ENCODE data around the gene TECTA. TPM values are rescaled to one million over a fixed set of nuclear protein-coding genes. Genes with fewer than 3 reads are reported as not detected.
"Not testable (repeated sequence)": the region's sequence is repeated elsewhere in the genome, so short reads cannot be mapped to it uniquely, and the experiment has no call there.

The TECTA gene
- polyA plus RNA-seq, 3 donors from 2014 or later, result 0.03 to 0.26 TPM; not detected in 1

DNA sequence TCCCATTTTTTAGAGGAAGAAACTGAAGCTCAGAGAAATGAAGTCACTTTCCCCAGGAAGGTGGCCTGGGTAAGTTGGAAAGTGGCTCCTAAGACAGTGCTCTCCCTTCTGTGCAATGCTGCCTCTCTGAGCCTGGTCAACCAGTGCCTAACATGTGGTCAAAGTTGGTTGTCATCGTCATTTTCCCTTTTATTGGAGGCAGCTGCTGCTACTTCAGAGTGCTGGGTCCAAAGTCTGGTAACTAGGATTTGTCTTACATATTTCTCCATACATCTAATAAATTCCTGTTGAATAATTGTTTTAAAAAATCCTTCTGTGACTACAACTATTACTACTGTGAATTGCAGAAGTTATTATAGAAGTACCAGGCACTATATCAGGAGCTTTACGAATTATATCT lies 48.1 kb downstream of the TECTA start:
- Mint-ChIP-seq H3K36me3 (no peaks in the 10 kb centered on the region), H3K9me3 (no peaks in the 10 kb centered on the region), H3K4me3 (no peak overlapping the region), H3K27me3 (ENCODE audit: low read depth in 3 of 3) (no peaks in the 10 kb centered on the region), H3K27ac (no peak overlapping the region), H3K4me1 (no peaks in the 10 kb centered on the region)
- no peak for DNase-seq

DNA sequence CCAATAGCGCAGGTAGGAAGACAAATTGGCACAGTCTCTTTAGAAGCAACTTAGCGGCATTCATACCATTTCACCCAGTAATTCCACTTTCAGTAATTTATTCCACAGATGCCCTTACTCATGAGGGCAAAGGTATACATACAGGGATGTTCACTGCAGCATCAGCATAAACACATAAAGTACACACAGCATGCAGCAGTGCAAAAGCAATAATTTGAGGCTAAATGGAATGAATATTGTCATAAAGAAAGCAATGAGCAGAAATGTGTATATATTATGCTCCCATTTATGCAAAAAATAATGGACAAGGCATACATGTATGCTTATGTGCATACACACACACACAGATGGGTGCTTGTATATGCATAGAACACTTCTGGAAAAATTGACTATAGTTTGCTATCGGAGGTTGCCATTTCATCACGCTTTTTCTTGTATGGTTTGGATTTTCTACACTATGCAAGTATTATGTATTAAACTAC lies 50.2 kb downstream of the TECTA start:
- H3K4me1 Mint-ChIP-seq, result no peaks in the 10 kb centered on the region

DNA sequence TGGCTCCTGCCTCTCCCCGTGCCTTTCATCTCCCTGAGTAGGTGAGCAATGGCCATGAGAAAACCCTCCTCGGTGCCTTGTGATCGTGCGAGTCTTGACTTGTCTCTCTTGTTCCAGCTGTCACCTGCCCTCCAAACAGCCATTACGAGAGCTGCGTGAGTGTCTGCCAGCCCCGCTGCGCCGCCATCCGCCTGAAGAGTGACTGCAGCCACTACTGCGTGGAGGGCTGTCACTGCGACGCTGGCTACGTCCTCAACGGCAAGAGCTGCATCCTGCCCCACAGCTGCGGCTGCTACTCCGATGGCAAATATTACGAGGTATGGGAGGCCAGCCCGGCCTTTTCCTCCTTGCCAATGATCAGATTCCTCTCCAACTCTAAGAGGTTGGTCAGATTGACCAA lies 51.7 kb downstream of the TECTA start:
- no peak overlapping the region for H3K27ac Mint-ChIP-seq
- H3K36me3 Mint-ChIP-seq, result peaks cover 0 to 3% (median 0%) of the 10 kb centered on the region in 3 donors
- DNase-seq, result no peak
- no peak overlapping the region for H3K4me3 Mint-ChIP-seq
- H3K9me3 Mint-ChIP-seq, result no peaks in the 10 kb centered on the region
- peaks cover 0 to 2% (median 0%) of the 10 kb centered on the region in 3 donors for H3K27me3 Mint-ChIP-seq (ENCODE audit: low read depth in 3 of 3)
- no peaks in the 10 kb centered on the region for H3K4me1 Mint-ChIP-seq

More for the DNA sequence above, 50.2 kb downstream of the TECTA start:
- H3K9me3 Mint-ChIP-seq, result no peaks in the 10 kb centered on the region
- DNase-seq, result no peak
- H3K4me3 Mint-ChIP-seq, result no peak overlapping the region
- no peak overlapping the region for H3K27ac Mint-ChIP-seq
- no peaks in the 10 kb centered on the region for H3K36me3 Mint-ChIP-seq
- no peaks in the 10 kb centered on the region for H3K27me3 Mint-ChIP-seq (ENCODE audit: low read depth in 3 of 3)

DNA sequence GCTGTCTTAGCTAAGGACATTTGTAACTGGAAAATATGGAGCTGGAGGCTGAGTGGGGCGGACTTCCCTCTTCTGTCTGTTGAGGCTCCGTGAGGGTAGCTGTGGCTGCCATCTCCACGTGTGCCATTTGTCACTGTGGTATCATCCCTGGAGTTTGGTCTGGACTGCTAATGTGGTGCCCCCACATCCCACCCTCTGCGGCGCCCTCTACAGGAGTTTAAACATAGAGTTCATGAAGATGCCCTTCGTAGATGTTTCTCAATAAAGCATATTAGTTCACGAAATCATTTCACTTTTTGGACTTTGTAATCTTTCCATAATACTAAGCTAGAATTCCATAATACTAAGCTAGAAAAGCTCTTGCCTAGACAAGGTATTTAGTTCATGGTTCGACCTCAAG lies 52.4 kb downstream of the TECTA start:
- Mint-ChIP-seq H3K9me3 (no peaks in the 10 kb centered on the region), H3K27me3 (ENCODE audit: low read depth in 3 of 3) (peaks cover 0 to 2% (median 0%) of the 10 kb centered on the region in 3 donors), H3K27ac (no peak overlapping the region), H3K36me3 (peaks cover 0 to 3% (median 0%) of the 10 kb centered on the region in 3 donors), H3K4me1 (no peaks in the 10 kb centered on the region), H3K4me3 (no peak overlapping the region)
- no peak for DNase-seq

DNA sequence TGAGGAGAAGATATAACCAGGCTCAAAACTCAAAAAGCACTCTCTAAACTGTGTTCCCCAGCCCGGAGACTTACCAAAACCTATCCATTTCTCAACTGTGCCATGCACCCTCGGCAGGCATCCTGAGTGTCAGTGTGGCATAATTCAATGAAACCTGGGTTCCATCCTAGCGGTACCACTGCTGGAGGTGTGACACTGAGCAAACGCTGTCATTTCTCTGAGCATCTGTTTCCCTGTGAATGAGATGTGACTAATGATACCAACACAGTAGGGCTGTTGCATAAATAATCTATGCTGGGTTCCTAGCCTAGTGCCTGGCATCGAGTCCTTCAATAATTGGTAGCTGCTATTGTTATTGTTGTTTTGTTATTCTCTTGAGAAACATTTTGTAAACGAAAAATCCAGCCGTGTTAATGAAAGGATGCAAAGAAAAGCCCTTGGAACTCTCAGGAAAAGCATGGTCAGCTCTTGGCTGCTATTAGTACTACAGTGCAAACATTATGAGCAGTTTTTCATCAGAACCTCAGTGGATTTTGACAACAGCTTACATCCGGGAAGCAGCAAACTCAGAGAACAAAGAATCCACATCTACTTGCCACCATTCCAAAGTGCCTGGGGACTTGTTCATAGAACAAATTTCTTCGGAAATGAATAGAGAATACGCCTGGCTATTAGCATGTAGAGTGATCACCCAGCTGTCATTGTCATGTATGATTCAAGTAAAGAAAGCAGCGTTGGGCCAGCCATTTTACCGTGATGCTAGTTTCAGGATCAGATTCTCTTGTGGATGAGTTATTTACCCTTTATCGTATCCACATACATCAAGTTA lies 53.7 kb downstream of the TECTA start:
- H3K27me3 Mint-ChIP-seq (ENCODE audit: low read depth in 3 of 3), result peaks cover 0 to 2% (median 0%) of the 10 kb centered on the region in 3 donors
- no peak for DNase-seq
- H3K36me3 Mint-ChIP-seq, result peaks cover 0 to 3% (median 0%) of the 10 kb centered on the region in 3 donors
- H3K4me1 Mint-ChIP-seq, result no peaks in the 10 kb centered on the region
- H3K4me3 Mint-ChIP-seq, result no peak overlapping the region
- H3K27ac Mint-ChIP-seq, result no peak overlapping the region
- H3K9me3 Mint-ChIP-seq, result no peaks in the 10 kb centered on the region

DNA sequence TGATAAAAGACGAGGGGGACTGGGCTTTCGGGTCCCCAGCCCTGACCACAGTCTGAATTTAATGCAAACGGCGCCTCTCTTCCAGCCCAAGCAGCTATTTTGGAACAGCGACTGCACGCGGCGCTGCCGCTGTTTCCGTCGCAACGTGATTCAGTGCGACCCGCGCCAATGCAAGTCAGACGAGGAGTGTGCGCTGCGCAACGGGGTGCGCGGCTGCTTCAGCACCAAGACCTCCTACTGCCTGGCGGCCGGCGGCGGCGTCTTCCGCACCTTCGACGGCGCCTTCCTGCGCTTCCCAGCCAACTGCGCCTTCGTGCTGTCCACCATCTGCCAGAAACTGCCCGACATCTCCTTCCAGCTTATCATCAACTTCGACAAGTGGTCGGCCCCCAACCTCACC lies 56.7 kb downstream of the TECTA start:
- no peak overlapping the region for H3K4me3 Mint-ChIP-seq
- peaks cover 0 to 2% (median 0%) of the 10 kb centered on the region in 3 donors for H3K27me3 Mint-ChIP-seq (ENCODE audit: low read depth in 3 of 3)
- H3K27ac Mint-ChIP-seq, result no peak overlapping the region
- H3K9me3 Mint-ChIP-seq, result no peaks in the 10 kb centered on the region
- DNase-seq, result no peak
- peaks cover 0 to 3% (median 0%) of the 10 kb centered on the region in 3 donors for H3K36me3 Mint-ChIP-seq
- no peaks in the 10 kb centered on the region for H3K4me1 Mint-ChIP-seq

DNA sequence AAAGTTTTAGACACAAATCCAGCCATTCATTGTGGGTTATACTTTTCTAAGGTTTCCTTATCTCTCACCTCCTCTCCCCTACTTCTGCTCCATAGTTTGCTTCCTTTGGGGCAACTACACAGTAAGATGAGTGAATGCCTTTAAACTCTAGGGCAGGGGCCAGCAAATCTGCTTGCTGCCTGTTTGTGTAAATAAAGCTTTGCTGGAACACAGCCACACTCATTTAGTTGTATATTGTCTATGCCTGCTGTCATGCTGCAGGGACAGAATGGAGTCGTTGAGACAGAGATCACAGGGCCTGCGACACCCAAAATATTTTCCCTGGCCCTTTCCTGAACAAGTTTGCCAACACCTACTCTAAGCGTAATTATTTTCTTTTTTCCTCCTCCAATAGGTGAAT lies 58.7 kb downstream of the TECTA start:
- H3K36me3 Mint-ChIP-seq, result peaks cover 0 to 3% (median 0%) of the 10 kb centered on the region in 3 donors
- peaks cover 0 to 2% (median 0%) of the 10 kb centered on the region in 3 donors for H3K27me3 Mint-ChIP-seq (ENCODE audit: low read depth in 3 of 3)
- no peaks in the 10 kb centered on the region for H3K9me3 Mint-ChIP-seq
- H3K4me3 Mint-ChIP-seq, result no peak overlapping the region
- no peak overlapping the region for H3K27ac Mint-ChIP-seq
- H3K4me1 Mint-ChIP-seq, result no peaks in the 10 kb centered on the region
- DNase-seq, result no peak

DNA sequence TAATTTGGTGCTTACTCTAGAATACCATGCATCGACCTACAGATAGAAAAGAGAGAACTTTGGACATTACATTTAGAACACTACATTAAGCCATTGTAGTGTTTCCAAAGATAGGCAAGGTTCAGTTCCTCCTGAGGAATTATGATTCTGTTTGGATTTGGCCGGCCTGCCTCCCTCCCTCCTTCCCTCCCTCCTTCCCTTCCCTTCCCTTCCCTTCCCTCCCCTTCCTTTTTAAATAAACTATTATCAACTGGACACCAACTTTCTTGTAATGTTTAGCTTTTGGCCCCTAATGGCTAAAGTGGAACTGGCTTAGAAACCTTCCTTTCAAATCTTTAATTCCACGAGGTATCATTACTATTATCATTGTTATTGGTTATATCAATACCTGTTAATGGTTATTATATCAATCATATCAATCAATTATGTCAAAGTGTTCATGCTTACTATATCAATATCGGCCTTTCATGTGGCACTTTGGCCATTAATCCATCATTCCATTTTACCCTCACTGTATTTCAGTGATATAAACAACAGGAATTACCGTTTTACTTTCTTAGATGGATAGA lies 60.4 kb downstream of the TECTA start:
- Mint-ChIP-seq H3K4me1 (no peaks in the 10 kb centered on the region), H3K36me3 (peaks cover 0 to 3% (median 0%) of the 10 kb centered on the region in 3 donors), H3K4me3 (no peak overlapping the region), H3K9me3 (no peaks in the 10 kb centered on the region), H3K27me3 (ENCODE audit: low read depth in 3 of 3) (peaks cover 0 to 2% (median 0%) of the 10 kb centered on the region in 3 donors), H3K27ac (no peak overlapping the region)
- DNase-seq, result no peak

DNA sequence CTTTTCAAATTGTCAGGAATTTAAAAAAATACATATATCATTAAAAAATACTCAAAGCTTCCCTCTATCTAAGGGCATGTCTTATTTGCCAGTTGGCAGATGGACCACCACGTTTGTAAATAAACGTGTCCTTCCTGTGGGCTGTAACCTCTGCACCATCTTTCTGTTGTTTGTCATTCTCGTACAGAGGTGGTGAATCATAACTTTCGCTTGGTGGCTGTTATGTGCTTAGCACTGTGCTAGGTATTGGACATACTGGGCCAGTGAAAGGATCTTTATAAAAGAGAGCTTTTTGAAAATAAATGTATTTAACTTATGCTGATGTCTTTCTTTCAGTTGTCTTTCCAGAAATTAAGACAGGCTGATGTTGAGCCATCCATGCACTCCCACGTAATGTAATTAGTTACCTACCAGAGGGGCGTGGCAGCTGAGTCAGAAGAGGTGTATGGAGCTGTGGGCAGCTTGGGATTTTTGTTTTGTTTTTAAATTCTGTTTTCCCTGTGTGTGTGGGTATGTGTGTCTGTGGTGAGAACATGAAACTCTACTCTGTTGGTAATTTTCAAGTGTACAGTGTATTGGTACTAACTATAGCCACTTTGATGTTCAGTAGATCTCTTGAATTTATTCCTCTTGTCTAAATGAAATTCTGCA lies 62.7 kb downstream of the TECTA start:
- Mint-ChIP-seq H3K27me3 (ENCODE audit: low read depth in 3 of 3) (no peaks in the 10 kb centered on the region), H3K4me3 (no peak overlapping the region), H3K4me1 (no peaks in the 10 kb centered on the region), H3K9me3 (no peaks in the 10 kb centered on the region), H3K36me3 (no peaks in the 10 kb centered on the region), H3K27ac (no peak overlapping the region)
- no peak for DNase-seq

DNA sequence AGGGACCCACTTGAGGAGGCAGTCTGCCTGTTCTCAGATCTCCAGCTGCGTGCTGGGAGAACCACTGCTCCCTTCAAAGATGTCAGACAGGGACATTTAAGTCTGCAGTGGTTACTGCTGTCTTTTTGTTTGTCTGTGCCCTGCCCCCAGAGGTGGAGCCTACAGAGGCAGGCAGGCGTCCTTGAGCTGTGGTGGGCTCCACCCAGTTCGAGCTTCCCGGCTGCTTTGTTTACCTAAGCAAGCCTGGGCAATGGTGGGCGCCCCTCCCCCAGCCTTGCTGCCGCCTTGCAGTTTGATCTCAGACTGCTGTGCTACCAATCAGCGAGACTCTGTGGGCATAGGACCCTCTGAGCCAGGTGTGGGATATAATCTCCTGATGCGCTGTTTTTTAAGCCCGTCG lies 76.6 kb downstream of the TECTA start:
- H3K27ac Mint-ChIP-seq, H3K4me3 Mint-ChIP-seq, DNase-seq, H3K4me1 Mint-ChIP-seq: not testable (repeated sequence)
- peaks cover 10 to 21% (median 14%) of the 10 kb centered on the region in 3 donors for H3K36me3 Mint-ChIP-seq
- peaks cover 4 to 10% (median 4%) of the 10 kb centered on the region in 3 donors for H3K27me3 Mint-ChIP-seq (ENCODE audit: low read depth in 3 of 3)
- H3K9me3 Mint-ChIP-seq, result peaks cover 11 to 43% (median 23%) of the 10 kb centered on the region in 6 donors

DNA sequence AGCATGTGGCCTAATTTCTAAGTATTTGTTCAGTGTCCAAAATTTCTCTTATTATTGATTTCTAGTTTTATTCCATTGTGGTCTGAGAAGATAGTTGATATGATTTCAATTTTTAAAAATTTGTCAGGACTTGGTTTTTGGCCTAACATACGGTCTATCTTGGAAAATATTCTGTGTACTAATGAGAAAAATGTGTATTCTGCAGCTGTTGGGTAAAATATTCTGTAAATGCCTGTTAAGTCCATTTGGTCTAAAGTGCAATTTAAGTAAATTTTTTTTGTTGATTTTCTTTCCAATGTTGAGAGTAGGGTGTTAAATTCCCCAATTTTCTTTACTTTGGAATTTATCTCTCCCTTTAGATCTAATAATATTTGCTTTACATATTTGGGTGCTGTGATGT lies 78.3 kb downstream of the TECTA start:
- Mint-ChIP-seq H3K36me3 (peaks cover 10 to 21% (median 18%) of the 10 kb centered on the region in 3 donors), H3K27ac (no peak overlapping the region), H3K27me3 (ENCODE audit: low read depth in 3 of 3) (peaks cover 4 to 14% (median 6%) of the 10 kb centered on the region in 3 donors), H3K4me1 (no peaks in the 10 kb centered on the region), H3K9me3 (peaks cover 11 to 43% (median 23%) of the 10 kb centered on the region in 6 donors), H3K4me3 (no peak overlapping the region)
- DNase-seq, result no peak

DNA sequence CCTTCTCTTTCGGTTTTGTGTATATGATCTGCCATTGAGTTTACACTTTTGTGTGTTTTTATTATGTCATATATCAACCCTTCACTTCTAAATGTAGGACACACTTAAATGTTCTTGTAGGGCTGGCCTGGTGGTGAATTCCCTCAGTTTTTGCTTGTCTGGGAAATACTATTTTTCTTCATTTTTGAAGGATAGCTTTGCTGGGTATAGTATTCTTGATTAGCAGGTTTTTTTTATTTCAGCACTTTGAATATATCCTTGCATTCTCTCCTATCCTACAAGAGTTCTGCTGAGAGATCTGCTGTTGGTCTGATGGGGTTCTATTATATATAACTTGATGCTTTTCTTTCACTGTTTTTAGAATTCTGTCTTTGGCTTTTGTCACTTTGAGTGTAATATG lies 79.1 kb downstream of the TECTA start:
- H3K27ac Mint-ChIP-seq, result no peak overlapping the region
- peaks cover 12 to 43% (median 21%) of the 10 kb centered on the region in 6 donors for H3K9me3 Mint-ChIP-seq
- peaks cover 10 to 21% (median 18%) of the 10 kb centered on the region in 3 donors for H3K36me3 Mint-ChIP-seq
- DNase-seq, result no peak
- H3K4me1 Mint-ChIP-seq, result no peaks in the 10 kb centered on the region
- peaks cover 2 to 13% (median 10%) of the 10 kb centered on the region in 3 donors for H3K27me3 Mint-ChIP-seq (ENCODE audit: low read depth in 3 of 3)
- H3K4me3 Mint-ChIP-seq, result no peak overlapping the region

DNA sequence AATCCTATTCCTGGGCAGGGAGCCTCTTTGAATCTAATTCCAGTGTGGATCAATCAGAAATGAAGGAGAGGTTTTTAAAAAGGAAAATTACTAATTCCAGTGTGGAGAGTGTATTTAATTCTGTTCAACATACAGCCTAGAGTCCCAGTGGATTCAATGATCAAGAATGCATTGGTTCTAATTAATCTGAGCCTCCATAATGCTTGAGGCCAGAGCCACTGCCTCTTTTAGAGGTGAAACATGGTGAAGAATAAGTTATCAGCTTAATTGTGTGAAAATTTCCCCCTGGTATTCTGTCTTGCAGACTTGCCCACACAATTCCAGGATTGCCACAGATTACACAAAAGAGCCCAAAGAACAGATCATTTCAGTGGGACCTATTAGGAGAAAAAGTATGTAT lies 87.7 kb downstream of the TECTA start:
- DNase-seq, result no peak
- Mint-ChIP-seq H3K27me3 (ENCODE audit: low read depth in 3 of 3) (peaks cover 7 to 10% (median 8%) of the 10 kb centered on the region in 3 donors), H3K9me3 (peaks cover 0 to 1% (median 0%) of the 10 kb centered on the region in 6 donors), H3K4me3 (no peak overlapping the region), H3K27ac (no peak overlapping the region), H3K4me1 (no peaks in the 10 kb centered on the region), H3K36me3 (peaks cover 0 to 7% (median 0%) of the 10 kb centered on the region in 3 donors)

DNA sequence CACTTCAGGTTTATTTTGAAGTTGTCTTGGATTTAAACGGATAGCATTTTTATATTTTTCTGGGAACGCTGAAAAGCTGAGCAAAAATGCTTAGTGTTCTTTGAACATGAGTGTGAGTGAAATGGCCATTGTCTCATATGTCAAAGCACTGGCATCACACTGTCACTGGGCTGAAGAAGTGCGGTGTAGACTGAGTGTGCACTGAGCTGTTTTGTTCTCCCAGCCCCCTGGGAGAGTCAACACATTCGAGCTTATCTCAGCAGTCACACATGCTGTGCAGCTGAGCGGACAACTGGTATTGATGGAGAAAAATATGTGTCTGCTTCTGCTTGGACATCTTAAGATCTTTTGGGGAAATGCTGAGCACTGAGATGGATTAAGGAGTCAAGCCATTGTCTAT lies 90.8 kb downstream of the TECTA start:
- Mint-ChIP-seq H3K9me3 (no peaks in the 10 kb centered on the region), H3K4me3 (no peak overlapping the region), H3K27me3 (ENCODE audit: low read depth in 3 of 3) (peaks cover 6 to 16% (median 9%) of the 10 kb centered on the region in 3 donors), H3K36me3 (peaks cover 0 to 4% (median 0%) of the 10 kb centered on the region in 3 donors), H3K4me1 (no peaks in the 10 kb centered on the region), H3K27ac (no peak overlapping the region)
- DNase-seq, result no peak
